GM18909 (cell line): Measurements from ENCODE around the gene CATSPERB.
A peak's percentile ranks its signal among the peaks of the same experiment; 100 is the strongest.

Source experiments
- ATAC-seq: cut with Tn5 transposase; IDR thresholded peaks from one replicate; pipeline ENCODE4 v1.9.1; 2021; ENCODE audit warnings: mild to moderate bottlenecking; ENCODE audit not compliant: unreplicated experiment, poor library complexity

The CATSPERB gene, protein sequence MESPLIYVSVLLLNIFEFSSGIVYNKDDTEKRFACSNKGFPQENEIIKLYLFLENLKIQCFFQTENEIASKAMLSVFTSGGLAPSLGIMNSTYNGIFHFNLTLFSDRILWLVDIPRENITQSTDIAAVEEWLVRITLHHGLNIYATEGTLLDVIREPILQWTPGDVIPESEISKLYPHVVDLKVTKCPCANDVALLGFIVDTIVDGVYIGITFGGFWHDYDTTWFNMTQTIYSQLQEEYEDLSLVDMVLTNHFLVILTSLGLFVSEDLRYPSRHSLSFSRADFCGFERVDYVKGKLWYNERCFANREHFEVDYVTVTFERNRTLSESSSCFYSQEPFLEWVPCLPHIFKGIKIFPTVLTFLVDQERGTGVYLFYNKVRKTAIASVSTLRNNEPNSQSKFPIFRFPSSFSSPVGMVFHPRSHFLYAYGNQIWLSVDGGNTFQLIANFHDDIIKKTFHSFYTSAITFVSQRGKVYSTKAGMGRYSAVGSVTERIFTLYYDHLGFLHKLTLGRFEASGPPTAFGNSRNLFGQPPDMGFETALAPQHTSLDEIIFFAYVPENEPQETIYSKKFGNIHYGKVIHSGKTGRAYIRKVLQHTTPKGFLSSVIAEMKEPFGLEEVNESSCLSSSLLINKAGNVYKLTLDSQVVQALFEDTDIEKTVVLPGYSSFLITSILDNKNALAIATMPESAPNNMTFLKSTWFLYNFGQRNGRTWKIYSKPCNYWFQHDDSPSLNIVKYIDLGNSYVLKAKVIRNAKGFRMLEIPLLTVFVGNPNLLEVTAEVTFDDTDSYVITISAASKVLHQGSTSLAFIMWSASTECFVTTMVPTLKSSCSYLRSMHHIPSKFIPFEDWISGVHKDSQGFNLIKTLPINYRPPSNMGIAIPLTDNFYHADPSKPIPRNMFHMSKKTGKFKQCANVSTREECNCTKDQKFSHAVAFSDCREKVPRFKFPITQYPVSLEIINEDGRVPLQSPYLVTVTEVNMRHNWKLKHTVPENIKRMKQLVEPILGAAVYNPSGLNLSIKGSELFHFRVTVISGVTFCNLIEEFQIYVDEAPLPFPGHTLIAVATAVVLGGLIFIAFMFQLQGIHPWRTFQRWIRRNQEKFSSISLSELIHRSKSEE

DNA sequence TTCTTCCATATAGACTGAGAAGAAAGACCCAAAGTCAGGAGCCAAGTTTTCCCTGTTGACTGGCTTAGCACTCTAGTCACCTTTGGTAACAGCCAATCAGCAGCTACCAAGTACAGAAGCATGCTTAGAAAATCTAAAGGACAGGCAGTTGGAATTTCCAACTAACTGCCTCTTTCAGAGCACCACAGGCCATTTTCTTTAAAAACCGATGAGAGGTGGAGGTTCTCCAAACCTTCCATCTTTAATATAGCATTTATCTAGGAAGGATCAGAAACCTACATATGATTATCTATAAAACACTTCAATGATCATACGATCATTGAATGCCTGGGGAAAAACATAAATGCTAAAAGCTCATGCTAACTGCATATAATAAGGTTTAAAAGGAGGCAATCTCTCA, at the start of gene CATSPERB:
CATSPERB (minus strand) TSS at position 101 of the 400 bp plus-strand sequence. CDS start 2,607 bp downstream, outside the sequence.
- no peak for ATAC-seq

DNA sequence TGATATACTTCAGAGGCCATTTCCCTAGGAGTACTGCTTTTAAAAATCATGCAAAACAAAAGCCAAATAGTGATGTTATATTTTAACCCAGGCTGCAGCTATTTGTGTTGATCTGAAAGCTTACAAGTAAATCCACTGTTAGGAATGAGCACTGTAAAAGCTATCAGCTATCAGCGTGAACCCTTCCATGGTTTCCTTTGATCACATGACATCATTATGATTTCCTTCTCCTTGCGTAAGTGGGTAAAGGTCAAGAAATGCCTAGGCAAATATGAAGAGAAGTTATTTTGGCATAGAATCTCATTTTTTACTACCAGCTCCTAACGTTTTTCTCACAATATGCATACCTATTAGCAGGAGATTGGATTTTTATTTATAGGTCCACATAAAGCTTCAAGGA, 48.6 kb upstream of the CATSPERB start:
- no peak for ATAC-seq

DNA sequence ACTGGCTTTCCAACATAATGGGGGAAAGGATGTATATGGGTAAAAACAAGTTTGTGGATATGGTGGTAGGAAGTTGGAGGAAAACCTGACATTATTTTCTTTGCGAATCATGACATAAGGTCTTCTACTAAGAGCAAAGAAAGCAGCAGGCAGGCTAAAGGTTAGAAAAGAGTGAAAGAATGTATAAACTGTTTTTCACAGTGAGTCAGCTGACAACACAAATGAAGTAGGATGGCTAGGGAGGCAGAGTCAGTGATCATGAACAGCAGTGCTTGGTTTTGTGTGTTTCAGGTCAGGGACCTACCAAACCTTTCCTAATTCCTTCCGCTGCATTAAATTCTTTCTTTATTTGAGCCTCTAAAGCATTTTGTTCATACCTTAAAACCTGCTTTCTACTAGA, 46.3 kb upstream of the CATSPERB start:
- no peak for ATAC-seq

DNA sequence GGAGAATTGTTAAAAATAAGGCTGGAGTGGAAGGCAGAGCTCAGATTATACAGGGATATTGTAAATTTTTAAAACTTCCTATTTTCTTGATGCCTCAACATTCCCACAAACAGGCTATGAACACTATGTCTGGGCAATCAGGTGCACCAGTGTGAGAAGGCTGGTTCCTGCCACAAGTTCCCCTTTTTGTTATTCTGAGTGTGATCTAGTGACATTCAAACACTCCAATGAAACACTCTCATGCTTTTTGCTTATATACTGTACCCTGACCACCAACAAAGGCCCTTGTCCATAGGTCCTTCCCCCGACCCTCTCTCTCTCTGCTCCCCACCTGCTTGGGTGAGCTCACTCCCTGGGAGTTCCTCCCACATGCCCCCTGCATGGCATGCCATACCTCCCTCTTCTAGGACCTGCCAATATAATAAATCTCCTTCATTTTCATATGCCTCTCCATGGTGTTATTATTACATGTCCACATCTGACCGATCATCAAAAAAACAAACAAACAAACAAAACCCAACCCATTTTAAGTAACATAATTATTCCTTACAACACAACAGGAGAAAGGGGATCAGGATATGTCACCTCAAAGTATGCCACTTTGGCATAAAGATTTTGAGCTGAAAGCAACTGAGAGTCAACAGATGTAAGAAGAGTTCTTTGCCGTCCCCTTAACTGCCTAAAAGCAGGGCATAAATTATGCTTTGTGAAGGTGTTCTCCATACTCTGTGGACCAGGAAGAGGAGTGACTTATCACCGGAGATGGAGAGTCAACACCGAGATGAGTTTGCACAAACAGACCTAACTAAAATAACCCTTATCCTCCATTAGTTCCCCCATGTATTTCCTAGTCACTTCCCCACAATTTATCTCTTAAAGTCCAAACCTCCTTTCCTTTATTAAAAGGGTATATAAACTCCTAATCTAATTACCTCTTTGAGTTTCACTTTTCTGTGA, 42.5 kb upstream of the CATSPERB start:
- peak; percentile 50 for ATAC-seq

DNA sequence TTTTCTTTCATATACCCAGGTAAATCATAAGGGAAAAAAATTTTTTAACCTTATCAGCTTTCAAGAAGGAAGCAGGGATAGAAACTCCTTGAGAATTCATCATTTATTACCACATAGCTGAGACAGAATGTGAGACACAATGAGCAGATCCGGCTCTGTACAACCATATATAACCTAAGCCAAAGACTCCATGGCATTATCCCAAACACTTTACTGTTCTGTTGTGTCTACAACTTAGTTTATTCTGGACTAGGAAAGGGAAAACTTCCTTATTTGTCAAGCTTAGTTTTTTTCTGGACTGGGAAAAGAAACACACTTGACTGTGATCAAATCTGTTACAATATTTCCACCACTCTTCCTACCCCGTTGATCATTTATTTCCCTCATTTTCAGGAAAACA, 38.3 kb upstream of the CATSPERB start:
- ATAC-seq, result no peak

DNA sequence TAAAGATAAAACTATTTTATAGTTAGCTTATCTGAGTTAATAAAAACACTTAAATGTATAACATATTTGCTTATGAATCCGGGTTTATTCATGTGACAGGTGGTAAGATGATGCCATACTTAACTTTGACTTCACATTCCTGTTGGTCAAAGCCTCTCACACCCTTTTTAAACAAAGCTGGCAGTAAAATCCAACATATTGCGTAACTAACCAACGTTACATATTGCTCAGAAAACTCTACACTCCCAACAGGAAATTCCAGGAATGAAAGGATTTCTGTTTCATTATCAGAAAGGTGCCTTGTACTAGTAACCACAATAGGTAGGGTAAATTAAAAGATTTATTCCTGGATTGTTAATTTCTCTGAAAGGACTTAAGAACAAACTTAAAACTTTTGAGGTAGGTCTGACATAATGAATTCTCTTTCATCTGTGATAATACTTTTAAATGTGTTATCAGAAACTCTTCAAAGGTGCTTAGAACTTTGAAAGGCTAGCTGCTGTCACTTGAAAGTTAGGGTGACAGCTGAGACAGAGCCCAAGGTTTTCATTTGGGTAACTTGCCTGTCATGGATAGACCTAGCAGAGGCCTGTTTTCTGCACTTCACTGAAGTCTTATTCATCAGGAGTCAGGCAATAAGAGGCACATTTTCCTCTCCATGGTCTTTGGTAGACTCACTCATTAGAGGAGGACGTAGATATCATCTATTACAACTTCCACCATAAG, 23.8 kb upstream of the CATSPERB start:
- ATAC-seq, result no peak

DNA sequence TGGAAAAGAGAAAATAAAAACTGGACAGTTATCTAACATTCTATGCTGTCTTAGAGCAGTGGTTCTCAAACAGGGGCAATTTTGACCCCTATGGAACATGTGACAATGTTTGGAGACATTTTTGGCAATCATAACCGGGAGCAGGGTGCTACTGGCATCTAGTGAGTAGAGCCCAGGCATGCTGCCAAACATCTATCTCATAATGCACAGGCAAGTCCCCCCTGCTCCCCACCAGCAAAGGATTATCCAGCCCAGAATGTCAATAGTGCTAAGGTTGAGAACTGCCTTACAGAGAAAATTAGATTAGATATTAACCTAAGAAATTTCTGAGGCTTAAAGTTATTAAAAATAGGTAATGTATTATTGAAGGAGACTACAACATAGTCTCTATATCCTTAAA, 22.9 kb upstream of the CATSPERB start:
- no peak for ATAC-seq

DNA sequence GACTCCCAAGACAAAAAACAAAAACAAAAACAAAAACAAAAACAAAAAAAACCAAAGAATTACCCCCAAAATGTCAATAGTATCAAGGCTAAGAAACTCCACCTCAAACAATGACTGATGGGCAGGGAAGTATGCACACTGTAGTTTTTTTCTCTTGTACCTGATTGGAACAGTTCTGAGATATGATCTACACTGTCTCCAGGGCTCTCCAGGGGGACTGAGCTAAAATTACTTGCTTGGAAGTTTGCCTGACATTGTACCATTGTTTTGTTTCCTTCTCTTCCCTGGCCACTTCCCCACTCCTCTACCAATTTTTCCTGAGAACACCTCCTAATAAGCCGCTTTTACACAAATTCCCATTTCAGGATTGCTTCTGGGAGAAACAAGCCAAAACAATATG, 22.3 kb upstream of the CATSPERB start:
- ATAC-seq, result no peak

DNA sequence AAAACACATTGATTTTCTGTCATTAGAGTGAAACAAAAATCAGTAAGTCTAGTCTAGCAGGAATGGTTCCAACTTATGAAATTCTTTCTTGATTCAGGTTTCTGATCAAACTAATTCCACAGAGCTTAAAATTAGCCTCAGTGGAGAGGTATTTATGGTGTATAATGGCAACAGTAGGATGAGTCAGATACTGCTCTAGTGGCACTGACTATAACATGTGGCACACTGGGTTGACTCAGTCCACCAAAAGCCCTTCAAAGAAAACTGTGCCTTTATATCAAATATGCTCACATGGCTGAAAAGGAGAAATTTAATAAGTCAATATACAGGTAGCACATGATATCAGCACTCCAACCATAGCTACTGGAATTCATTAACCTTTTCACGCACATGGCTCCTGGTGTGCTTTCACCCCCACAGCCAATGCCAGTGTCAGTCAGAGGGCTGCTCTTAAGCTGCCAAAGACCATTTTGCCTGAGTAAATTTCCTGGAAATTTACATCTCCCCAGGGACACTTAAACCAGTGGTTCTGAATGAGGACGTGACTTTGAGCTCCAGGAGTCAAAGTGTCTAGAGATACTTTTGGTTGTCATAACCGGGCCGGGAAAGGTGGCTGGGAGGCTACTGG, 21.7 kb upstream of the CATSPERB start:
- no peak for ATAC-seq

DNA sequence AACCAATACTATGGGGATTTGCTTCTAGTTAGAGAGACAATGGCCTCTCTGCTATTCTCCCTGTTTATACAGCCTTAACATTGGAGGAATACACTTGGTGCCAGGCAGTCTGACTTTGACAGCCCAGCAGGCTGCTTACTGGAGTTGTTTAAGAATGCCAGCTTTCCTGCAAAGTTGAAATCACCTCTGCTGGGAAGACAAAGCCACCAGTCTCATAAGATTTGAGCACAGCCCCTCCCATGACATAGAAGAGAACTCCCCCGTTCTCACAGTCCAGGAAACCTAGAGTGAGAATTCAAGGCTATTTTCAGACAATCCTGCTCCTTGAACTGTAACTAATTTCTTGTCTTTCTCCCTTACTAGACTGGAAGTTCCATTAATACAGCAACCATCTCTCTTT, 21.1 kb upstream of the CATSPERB start:
- ATAC-seq, result no peak

DNA sequence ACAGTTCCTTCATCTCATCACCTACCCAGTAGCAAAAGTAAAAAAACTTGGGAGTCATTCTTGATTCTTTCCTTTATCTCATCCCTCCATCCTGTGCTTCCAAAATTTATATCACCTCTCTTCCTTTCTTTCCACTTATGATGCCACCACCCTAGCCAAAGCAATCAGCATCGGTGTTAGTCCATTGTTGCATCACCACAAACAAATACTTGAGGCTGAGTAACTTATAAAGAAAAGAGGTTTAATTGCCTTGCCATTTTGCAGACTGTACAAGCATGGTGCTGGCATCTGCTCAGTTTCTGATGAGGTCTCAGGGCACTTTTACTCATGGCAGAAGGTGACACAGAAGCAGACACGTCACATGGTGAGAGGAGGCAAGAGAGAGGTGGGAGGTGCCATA, 19.8 kb upstream of the CATSPERB start:
- ATAC-seq, result no peak

DNA sequence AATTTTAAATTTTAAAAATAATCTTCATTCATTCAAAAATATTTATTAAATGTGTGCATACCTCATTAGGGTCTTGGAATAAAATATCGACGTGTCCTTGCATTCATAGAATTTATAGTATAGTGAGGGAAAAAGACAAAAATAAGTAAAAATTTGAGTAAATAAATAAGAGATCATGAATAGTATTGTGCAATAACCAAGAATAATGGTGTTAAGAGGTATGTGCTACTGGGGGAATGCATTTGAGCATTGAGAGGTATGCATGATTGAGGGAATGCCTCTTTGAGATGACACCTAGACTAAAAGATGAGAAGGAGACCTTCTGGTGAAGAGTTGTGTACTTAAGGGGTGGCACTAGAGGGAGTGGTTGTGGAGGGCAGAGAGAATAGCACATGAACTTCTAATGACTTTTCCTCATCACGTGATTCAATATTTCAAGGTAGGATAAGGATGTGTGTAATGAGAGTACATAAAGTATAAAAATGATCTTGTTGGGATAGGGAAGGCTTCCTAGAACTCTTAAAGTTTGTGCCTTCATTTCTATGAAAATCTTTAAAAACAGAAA, 18.8 kb upstream of the CATSPERB start:
- ATAC-seq, result no peak

DNA sequence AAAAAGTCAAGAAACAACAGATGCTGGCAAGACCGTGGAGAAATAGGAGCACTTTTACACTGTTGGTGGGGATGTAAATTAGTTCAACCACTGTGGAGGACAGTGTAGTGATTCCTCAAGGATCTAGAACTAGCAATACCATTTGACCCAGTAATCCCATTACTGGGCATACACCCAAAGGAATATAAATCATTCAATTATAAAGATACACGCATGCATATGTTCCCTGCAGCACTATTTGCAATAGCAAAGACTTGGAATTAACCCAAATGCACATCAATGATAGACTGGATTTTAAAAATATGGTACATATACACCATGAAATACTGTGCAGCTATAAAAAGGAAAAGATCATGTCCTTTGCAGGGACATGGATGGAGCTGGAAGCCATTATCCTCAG, 18.0 kb upstream of the CATSPERB start:
- ATAC-seq, result no peak

DNA sequence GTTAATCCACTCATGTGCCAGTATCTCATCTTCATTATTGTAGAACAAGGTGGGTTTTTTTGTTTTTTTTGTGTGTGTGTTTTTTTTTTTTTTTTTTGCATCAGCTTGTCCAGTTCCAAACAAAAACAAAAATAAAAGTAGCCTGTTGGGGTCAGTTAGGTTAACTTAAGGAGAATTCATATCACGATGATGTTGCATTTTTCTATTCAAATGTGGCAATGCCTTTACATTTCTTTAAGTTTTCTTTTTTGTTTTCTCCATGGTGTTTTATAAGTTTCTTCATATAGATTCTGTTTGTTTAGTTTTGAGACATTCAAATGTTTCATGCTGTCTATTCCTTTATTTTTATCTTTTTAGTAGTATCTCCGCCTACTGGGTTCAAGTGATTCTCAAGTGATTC, 16.2 kb upstream of the CATSPERB start:
- no peak for ATAC-seq

DNA sequence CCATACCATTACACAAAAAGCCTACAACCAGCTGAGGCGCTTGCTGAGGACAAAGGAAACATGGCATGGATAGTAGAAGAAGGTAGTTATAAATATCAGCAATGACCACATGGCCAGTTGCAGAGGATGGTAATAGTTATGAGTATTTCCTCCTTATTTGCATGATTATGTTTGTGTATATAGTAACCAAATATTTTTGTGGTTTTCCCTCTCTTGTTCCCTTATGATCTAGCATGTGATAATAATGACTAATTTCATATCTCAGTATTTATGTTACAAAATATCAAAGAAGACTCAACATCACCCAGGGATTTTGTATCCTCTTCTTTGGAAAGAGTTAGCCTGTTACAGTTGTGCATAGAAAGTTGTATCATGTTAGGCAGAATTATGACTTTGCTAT, 13.5 kb upstream of the CATSPERB start:
- ATAC-seq, result no peak

DNA sequence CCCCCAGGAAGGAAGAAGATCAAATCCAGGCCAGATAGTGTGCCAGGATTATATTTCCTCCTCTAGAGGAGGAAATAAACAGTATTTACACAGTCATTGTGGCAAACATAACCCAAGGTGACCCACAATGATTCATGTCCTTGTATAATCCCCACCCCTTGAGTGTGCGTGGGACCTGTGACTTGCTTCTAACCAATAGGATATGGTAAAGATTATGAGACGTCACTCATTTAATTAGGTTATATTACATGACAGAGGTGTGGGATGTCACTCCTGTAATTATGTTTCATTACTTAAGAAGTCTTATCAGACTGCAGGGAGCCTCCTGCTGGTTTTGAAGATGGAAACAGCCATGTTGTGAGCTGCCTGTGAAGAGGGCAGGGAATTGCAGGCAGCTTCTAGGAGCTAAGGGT, 12.2 kb upstream of the CATSPERB start:
- no peak for ATAC-seq

DNA sequence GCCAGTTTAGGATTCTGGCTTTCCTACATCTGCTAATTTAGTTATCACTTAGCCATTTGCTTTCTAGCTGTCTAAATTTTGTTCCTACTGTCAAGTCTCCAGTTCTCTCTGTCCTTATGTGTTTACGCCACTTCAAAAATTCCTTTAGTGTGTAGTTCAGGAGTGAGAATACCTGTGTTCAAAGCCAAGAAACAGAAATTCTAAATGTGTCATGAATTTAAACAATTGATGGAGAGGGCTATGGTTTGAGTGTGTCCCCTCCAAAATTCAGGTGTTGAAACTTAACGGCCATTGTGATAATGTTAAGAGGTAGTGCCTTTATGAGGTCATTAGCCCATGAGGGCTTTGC, 11.4 kb upstream of the CATSPERB start:
- no peak for ATAC-seq

DNA sequence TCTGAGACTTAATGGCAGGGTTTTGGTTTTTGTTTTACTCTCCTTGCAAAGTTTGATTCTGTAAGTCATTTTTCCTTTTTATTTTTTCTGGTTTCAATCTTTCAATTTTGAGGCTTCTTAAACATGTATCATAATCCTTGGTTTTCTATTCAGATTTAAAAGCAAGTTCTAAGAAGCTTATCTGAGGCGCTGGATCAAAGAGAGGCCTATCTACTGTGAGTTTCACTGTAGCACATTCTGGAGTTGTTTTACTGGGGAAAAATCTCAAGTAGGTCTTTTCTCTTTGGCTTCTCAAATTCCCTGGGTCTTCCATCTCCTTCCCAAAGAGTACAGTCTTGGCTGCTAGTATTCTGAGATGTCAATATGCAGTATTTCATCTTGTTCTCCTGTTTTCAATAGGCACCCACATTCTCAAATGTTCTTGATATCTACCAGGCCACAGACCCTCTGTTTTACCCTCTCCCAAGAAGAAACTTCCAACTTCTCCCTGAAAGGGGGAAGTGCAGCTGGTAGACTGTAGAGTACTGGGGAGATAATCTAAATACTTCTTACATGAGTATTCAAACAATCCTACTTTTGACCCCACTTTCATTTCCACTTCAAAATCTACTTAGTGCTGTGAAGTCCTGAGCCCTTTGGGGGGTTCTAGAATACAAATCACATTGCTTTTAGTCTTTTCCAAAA, 10.9 kb upstream of the CATSPERB start:
- no peak for ATAC-seq
